ENCODE data around the gene TOMM34.

TOMM34 gene

DNA sequence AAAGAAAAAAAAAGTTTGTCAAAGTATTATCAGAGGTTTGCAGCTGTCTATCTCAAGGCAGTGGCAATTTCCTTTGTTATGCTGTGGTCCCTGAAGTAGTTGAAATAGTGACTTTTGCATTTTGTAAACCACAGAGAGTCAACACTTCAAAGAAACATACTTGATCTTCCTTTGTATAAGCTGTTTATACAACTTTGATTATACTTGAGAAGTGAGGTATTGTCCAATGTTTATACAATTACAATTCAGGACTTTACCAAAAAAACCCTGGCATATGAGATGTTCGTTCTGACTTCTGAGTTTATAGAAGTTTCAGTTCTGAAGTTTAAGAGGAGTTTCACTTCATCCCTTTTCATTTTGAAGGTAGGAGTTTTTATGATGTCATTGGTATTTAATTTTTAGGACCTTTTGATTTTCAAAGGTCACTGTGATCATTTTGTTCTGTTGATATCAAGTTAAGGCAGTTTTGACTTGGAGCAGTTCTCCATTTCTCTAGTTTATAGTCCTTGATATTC, 10.1 kb upstream of the TOMM34 start:
- no peak overlapping the region for H3K27ac ChIP-seq
- TF ChIP-seq ZFX (IDR thresholded peaks at IDR 0.05; ENCODE audit: borderline replicate concordance): no peak
- TF ChIP-seq, protein P1, sequence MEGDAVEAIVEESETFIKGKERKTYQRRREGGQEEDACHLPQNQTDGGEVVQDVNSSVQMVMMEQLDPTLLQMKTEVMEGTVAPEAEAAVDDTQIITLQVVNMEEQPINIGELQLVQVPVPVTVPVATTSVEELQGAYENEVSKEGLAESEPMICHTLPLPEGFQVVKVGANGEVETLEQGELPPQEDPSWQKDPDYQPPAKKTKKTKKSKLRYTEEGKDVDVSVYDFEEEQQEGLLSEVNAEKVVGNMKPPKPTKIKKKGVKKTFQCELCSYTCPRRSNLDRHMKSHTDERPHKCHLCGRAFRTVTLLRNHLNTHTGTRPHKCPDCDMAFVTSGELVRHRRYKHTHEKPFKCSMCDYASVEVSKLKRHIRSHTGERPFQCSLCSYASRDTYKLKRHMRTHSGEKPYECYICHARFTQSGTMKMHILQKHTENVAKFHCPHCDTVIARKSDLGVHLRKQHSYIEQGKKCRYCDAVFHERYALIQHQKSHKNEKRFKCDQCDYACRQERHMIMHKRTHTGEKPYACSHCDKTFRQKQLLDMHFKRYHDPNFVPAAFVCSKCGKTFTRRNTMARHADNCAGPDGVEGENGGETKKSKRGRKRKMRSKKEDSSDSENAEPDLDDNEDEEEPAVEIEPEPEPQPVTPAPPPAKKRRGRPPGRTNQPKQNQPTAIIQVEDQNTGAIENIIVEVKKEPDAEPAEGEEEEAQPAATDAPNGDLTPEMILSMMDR (IDR thresholded peaks at IDR 0.05): no peak

DNA sequence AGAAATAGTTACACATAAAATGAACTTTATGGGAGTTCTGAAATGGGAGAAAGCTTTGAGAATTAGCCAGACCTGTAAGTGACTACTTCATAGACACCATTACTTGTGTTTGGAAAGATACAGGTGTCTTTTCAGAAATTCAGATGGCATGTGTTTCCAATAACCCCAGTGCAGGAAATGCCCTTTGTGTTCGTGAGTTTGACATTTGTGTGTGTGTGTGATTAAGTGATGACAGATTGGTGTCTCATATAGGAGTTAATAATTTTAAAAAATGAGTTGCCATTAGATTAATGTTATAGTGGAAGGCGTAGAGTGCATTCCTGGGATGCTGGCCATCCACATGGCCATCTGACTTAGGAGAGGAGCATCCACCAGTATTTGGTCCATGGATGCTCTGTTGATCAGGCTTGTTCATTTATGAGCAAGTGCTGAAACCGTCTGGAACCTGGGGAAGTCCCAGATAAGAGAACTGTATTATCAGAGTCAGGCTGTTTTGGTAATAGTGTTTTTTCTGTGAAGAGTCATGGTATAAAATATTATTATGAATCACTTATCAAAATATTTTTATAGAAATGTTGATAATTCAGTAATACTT, 9.2 kb upstream of the TOMM34 start:
- no peak overlapping the region for H3K27ac ChIP-seq
- no peak for TF ChIP-seq ZFX (IDR thresholded peaks at IDR 0.05; ENCODE audit: borderline replicate concordance)
- TF ChIP-seq, protein P1 (IDR thresholded peaks at IDR 0.05): no peak

DNA sequence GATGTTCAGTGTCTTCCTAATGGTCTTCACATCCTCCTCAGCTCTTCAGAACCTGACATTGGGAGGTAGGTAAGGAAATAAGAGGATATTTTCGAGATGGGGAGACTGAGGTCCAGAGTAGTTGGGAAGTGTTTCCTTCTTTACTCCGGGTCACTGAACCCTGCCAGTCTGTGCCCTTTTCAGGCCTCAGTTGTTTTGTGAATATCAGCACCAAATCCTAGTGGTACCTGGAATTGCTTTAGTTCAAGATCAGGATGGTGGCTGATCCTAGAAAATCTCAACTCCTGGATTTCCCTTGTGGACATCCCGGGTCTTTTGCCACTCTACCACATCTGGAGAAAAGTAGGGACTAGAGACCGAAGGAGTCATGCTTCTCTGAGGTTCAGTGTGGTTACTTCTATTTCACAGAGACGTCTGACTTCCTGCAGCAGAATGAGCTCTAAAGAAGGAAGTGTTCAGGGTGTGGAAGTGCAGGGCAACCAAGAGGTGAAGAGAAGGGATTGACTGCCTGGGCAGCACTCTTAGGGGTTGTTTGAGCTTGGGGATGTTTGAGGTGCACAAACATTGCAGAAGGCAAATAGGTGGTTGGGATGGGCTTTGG, 7.1 kb upstream of the TOMM34 start:
- H3K27ac ChIP-seq: no peak overlapping the region
- TF ChIP-seq, protein P1 (IDR thresholded peaks at IDR 0.05): no peak
- TF ChIP-seq ZFX (IDR thresholded peaks at IDR 0.05; ENCODE audit: borderline replicate concordance): no peak

DNA sequence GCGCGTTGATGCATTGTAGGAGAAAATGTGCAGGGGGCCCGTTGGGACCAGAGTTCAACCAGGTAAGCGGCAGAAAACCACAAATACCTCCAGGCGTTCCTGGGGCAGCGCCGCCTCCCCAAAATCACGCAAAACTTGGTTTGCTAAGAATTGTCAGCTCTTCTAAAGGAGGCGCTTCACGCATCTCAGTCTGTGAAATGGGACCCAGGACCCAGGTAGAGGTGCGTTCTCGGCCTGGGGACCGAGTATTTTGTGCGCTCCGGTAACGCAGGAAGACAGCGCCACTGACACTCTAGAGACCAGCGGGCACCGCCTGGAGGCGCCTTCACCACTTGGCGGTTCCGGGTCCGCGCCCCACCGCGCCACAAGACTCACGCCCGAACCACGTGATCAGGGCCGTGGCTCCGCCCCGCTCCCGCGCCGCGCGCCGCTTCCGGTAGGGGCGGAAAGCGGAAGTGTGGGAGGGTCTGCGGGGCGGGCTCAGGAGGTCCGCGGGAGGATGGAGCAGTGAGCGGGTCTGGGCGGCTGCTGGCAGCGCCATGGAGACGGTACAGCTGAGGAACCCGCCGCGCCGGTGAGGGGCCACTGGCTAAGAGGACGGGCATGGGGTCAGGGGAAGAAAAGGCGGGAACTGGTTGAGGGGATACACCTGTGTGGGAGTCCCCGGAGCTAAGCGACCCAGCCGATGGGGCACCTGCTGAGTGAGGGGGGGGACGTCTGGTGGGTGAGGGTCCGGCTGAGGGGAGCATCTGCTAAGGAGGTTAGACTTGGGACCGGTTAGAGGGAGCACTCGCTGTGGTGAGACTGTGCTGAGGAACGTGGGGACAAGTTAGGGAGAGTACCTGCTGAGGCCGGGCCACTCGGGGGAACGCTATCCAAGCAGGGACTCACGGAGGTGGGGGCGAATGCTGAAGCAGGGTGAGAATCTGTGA, 6.1 kb upstream of the TOMM34 start, which contains the start of gene STK4:
STK4 (plus strand) TSS at position 483 of the 932 bp plus-strand sequence; CDS start at position 540, 57 bp downstream.
- TF ChIP-seq, protein P1 (IDR thresholded peaks at IDR 0.05): peak; percentile 65
- TF ChIP-seq ZFX (IDR thresholded peaks at IDR 0.05; ENCODE audit: borderline replicate concordance): no peak
- peak within 1 kb of the TSS; percentile 78 for H3K27ac ChIP-seq

DNA sequence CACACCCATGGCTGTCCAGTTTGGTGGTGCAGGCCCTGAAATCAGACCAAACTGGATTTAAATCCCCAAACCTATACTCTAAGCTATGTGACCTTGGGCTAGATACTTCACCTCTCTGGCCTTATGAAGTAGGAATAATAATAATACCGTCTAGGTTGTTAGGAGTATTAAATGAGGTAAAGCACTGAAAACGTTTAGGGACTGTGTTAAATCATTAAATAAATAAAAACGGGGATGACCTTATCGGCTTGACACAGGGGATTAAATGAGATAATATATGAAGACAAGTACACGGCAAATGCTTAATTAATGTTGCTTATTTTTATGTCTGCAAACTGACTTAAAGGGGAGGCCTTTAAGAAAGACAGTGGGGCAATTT, 5.4 kb upstream of the TOMM34 start:
- TF ChIP-seq ZFX (IDR thresholded peaks at IDR 0.05; ENCODE audit: borderline replicate concordance): no peak
- TF ChIP-seq, protein P1 (IDR thresholded peaks at IDR 0.05): no peak
- H3K27ac ChIP-seq: peak overlapping the region; percentile 78

DNA sequence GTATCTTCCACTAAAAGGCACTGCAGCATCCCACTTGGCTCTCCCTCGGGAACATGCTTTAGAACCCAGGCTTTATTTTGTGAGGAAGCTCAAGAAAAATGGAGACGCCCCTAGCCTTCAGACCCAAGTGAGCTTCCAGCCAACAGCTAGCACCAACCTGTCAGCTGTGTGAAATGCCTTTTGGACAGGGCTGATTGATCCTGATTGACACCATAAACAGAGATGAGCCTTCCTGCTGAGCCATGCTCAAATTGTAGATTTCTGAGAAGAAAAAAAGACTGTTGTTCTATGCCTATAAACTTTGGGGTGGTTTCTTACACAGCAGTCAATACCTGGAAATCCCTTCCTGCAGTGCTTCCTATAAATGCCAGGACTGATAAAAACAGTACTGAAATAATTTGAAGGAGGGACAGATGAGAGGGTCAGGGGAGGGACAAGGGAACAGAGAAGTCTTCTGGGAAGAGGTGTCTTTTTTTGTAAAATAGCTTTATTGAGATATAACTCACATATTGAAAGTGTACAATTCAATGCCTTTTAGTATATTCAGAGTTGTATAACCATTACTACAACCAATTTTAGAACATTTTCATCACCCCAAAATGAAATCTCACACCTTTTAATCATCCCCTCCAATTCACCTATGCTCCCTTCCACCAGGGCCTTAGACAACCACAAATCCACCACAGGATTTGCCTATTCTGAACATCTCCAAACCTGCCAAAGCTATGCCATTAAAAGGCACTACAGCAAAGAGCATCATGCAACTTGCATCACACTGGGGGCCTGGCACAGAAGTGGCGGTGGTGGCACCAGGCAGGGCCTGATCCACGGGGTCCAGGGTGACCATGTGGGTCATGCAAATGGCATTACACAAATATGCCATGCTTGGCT, 3.4 kb upstream of the TOMM34 start:
- no peak for TF ChIP-seq ZFX (IDR thresholded peaks at IDR 0.05; ENCODE audit: borderline replicate concordance)
- TF ChIP-seq, protein P1 (IDR thresholded peaks at IDR 0.05): no peak
- H3K27ac ChIP-seq: no peak overlapping the region
